T-helper 2 cell treated with Interferon-gamma antibody and Interleukin-4, amounts not matched to agents 5 μg/mL and 100 μg/mL, for 36 hours (primary cell): ENCODE results near the gene CR1.
A peak's percentile ranks its signal among the peaks of the same experiment; 100 is the strongest.
"Not testable (repeated sequence)": the region's sequence is repeated elsewhere in the genome, so short reads cannot be mapped to it uniquely, and the experiment has no call there.

Experiments used
- DNase-seq: peaks from one replicate; pipeline ENCODE4 v3.0.0; 2021; ENCODE audit warnings: low spot score
- H3K27ac Mint-ChIP-seq: one replicate; pipeline ENCODE4 v1.8.0; 2021; ENCODE audit warnings: mild to moderate bottlenecking, mixed read lengths
- H3K27me3 Mint-ChIP-seq: one replicate; pipeline ENCODE4 v1.8.0; 2021; ENCODE audit warnings: low read depth, mixed read lengths
- H3K36me3 Mint-ChIP-seq: one replicate; pipeline ENCODE4 v1.8.0; 2021; ENCODE audit warnings: low read depth, mixed read lengths
- H3K4me1 Mint-ChIP-seq: one replicate; pipeline ENCODE4 v1.8.0; 2021; ENCODE audit warnings: low read depth, mixed read lengths
- H3K4me3 Mint-ChIP-seq: one replicate; pipeline ENCODE4 v1.8.0; 2022; ENCODE audit warnings: mild to moderate bottlenecking, moderate library complexity, mixed read lengths
- H3K9me3 Mint-ChIP-seq: one replicate; pipeline ENCODE4 v1.8.0; 2021; ENCODE audit warnings: mixed read lengths

Gene CR1

DNA sequence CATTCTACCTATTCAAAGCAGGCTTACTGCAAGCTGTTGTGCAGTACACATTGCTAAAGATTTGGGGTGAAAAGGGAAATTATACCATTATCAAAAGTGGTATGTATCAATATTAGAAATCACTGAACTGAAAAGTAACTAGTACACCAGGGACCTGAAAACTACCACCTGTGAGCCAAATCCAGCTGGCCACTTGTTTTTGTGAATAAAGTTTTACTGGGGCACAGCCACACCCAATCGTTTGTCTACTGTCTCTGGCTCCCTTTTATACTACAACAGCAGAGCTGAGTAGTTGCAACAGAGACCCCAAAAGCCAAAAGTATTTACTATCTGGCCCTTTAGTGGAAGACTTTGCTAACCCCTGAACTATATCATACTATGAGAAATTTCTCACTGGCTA is 135.2 kb downstream of the CR1 start:
- Mint-ChIP-seq H3K4me1 (no peaks in the 10 kb centered on the region), H3K9me3 (no peaks in the 10 kb centered on the region), H3K4me3 (no peak overlapping the region), H3K36me3 (no peaks in the 10 kb centered on the region), H3K27ac (no peak overlapping the region), H3K27me3 (peaks cover 23% of the 10 kb centered on the region)
- DNase-seq = no peak

DNA sequence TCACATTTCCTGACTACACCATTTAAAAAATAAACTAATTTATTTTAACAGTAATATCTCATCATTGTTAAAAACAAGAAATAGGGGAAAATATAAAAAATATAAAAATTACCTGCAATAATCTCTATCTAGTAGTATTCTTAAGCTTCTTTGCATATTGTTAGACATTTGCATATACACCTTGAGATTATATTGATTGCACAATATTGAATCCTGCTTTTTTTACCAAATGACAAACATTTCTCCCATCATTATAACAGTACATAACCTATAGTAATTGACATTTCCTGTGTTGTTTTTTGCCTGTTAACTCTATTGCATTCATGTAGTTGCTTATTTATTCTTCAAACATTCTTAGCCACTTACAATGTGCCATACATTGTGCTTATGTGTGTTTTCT is 137.3 kb downstream of the CR1 start:
- no peak for DNase-seq
- H3K4me3 Mint-ChIP-seq = no peak overlapping the region
- no peaks in the 10 kb centered on the region for H3K9me3 Mint-ChIP-seq
- H3K27me3 Mint-ChIP-seq = peaks cover 26% of the 10 kb centered on the region
- H3K27ac Mint-ChIP-seq = no peak overlapping the region
- H3K4me1 Mint-ChIP-seq = no peaks in the 10 kb centered on the region
- H3K36me3 Mint-ChIP-seq = no peaks in the 10 kb centered on the region

DNA sequence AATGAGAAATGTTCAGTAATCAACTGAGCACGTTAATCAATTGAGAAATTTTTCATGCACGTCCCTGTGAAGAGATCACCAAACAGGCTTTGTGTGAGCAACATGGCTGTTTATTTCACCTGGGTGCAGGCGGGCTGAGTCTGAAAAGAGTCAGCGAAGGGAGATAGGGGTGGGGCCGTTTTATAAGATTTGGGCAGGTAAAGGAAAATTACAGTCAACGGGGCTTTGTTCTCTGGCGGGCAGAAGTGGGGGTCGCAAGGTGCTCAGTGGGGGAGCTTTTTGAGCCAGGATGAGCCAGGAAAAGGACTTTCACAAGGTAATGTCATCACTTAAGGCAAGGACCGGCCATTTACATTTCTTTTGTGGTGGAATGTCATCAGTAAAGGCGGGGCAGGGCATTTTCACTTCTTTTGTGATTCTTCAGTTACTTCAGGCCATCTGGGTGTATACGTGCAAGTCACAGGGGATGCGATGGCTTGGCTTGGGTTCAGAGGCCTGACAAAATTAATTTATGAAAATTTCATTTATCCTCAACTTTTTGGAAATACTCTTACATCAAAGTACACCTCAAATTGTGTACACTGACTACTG is 137.8 kb downstream of the CR1 start:
- H3K4me3 Mint-ChIP-seq, H3K4me1 Mint-ChIP-seq, DNase-seq, H3K36me3 Mint-ChIP-seq, H3K9me3 Mint-ChIP-seq, H3K27ac Mint-ChIP-seq: not testable (repeated sequence)
- H3K27me3 Mint-ChIP-seq = peaks cover 27% of the 10 kb centered on the region

DNA sequence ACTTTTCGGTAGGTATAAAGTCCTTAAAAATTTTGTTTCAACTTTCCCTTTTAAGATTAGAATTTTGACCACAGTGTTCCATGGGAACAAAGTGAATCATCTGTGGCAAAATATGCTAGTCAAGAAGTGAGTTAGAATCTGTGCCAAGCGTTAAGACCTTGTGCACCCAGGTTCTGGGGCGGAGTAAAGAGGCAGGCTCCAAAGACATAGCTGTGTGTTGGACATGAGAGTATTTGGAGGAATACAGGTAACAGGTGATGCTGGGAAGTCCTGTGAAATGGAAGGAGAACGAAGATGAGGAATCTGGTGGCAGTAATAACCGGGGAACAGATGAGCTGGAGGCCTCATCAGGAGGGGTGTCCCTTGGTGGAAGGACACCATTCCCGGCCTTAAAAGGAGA is 138.3 kb downstream of the CR1 start:
- not testable (repeated sequence) for H3K27ac Mint-ChIP-seq, DNase-seq, H3K4me1 Mint-ChIP-seq, H3K4me3 Mint-ChIP-seq, H3K36me3 Mint-ChIP-seq, H3K9me3 Mint-ChIP-seq
- peaks cover 27% of the 10 kb centered on the region for H3K27me3 Mint-ChIP-seq

DNA sequence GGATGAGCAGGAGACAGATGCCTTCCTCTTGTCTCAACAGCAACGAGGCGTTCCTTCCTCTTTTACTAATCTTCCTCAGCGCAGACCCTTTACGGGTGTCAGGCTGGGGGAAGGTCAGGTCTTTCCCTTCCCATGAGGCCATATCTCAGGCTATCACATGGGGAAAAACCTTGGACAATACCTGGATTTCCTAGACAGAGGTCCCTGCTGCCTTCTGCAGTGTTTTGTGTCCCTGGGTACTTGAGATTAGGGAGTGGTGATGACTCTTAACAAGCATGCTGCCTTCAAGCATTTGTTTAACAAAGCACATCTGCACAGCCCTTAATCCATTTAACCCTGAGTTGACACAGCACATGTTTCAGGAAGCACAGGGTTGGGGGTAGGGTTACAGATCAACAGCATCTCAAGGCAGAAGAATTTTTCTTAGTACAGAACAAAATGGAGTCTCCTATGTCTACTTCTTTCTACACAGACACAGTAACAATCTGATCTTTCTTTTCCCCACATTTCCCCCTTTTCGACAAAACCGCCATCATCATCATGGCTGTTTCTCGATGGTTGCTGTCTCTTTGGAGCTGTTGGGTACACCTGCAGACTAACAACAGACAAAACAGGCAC is 139.7 kb downstream of the CR1 start:
- H3K4me3 Mint-ChIP-seq, H3K36me3 Mint-ChIP-seq: not testable (repeated sequence)

DNA sequence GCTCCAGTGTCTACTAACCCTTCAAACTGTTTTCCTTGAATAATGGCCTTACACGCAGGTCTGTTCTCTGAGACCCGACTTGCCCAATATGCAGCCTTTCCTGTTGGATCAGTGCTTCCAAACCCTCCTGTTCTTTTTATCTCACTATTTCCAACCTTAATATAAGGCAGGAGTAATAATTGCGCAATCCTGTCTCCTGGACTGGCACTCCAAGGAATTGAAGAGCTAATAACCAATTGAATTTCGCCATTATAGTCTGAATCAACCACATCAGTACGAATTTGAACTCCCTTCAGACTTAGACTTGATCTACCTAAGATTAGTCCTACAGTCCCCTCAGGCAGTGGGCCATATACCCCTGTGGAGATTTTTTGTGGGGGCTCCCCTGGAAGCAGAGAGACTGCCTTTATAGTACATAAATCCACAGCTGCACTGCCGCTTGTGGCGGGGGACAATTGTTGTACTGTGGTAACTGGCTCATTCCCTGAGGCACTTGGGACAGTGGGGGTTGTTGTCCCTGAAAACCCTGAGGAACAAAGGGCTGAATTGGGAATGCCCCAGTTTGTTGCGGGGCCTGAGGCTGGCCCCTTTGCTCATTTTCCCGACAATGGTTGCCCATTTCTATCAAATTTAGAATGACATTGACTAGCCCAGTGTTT is 142.7 kb downstream of the CR1 start:
- not testable (repeated sequence) for H3K4me3 Mint-ChIP-seq, DNase-seq, H3K36me3 Mint-ChIP-seq, H3K9me3 Mint-ChIP-seq, H3K27ac Mint-ChIP-seq, H3K4me1 Mint-ChIP-seq
- peaks cover 42% of the 10 kb centered on the region for H3K27me3 Mint-ChIP-seq

More for the DNA sequence above, 139.7 kb downstream of the CR1 start:
- H3K9me3 Mint-ChIP-seq, H3K27ac Mint-ChIP-seq, DNase-seq, H3K4me1 Mint-ChIP-seq: not testable (repeated sequence)
- peaks cover 30% of the 10 kb centered on the region for H3K27me3 Mint-ChIP-seq

DNA sequence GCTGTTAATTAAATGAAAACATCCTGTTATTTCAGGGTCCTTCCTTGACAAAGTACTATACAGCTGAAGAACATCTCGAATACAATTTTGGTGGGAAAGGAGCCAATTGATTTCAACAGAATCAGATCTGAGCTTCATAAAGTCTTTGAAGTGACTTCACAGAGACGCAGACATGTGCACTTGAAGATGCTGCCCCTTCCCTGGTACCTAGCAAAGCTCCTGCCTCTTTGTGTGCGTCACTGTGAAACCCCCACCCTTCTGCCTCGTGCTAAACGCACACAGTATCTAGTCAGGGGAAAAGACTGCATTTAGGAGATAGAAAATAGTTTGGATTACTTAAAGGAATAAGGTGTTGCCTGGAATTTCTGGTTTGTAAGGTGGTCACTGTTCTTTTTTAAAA is 143.4 kb downstream of the CR1 start:
- not testable (repeated sequence) for H3K36me3 Mint-ChIP-seq, H3K4me3 Mint-ChIP-seq, H3K4me1 Mint-ChIP-seq, H3K9me3 Mint-ChIP-seq, H3K27ac Mint-ChIP-seq, DNase-seq
- H3K27me3 Mint-ChIP-seq = peaks cover 44% of the 10 kb centered on the region

DNA sequence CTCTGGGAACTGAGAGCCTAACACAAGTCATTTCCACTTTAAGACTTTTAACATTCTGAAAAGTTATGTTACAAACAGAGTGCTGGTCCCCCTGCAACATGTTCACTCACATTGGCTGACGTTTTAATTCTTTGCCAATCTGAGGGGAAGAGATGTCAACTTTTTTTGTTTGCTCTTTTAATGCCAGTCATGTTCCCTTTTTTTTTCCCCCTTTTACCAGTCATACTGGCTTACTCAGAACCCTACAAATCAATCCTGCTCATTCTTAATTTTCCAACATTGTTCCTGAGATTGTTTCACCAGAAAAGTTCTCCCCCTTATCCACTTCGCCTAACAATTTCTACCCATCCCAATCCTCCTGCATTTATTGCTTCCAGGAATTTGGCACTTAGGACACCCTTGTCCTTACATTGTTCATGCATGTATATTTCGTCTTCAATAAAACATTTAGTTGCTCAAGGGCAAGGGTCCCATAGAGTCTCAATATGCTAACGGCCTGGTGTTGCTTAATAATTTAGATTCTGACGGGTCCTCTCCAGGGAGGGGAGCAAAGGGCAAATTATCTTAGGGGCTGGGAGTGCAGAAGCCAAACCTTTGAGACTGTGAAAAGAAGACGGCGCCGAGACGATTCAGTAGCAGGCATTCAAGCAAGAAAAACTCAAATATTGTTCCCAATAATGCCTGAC is 148.4 kb downstream of the CR1 start:
- Mint-ChIP-seq H3K4me1 (peaks cover 7% of the 10 kb centered on the region), H3K27ac (no peak overlapping the region), H3K9me3 (no peaks in the 10 kb centered on the region)

DNA sequence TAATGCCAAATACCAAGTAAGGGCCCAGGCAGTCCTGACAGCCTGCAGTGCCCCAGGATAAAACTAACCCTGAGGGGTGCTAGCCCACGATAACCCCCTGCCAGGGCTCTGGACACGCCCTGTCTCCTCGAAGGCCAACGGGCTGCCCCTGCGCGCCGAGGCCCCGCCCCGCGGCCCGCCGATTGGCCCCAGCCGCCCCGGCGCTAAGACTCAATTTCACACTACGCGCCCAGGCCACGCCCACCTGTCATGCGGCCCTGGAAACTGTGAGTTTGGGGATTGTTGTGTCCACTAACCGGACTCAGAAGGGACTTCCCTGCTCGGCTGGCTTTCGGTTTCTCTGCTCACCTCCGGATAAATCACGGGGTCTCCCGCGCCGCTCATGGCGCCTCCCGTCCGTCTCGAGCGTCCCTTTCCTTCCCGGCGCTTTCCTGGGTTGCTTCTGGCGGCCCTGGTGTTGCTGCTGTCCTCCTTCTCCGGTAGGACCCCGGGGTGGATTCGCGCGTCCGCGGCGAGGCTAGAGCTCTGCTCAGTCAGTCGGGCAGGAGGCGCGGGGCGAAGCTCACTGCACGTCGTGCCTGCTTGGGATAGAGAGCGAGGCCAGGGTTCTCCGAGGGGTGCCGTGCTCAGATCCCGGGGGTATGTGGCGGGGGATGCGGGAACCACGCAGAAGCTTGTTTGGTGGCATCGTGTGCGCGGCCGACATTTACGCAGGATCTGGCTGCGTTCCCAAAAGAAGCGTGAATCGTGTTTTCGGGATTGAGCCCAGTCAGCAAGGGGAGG is 149.1 kb downstream of the CR1 start, which contains the start of gene CR1L:
Gene CR1L, plus strand, starts transcription at position 282 of the 783 bp plus-strand sequence. Its CDS starts 101 bp downstream, at position 383.
- H3K4me3 Mint-ChIP-seq = peak within 1 kb of the TSS; percentile 69
- H3K27me3 Mint-ChIP-seq = peaks cover 51% of the 10 kb centered on the region
- no peaks in the 10 kb centered on the region for H3K36me3 Mint-ChIP-seq
- H3K27ac Mint-ChIP-seq = no peak within 1 kb of the TSS
- no peaks in the 10 kb centered on the region for H3K9me3 Mint-ChIP-seq
- peaks cover 7% of the 10 kb centered on the region for H3K4me1 Mint-ChIP-seq
- peak; percentile 83 for DNase-seq

More for the DNA sequence above, 148.4 kb downstream of the CR1 start:
- no peaks in the 10 kb centered on the region for H3K36me3 Mint-ChIP-seq
- H3K27me3 Mint-ChIP-seq = peaks cover 54% of the 10 kb centered on the region
- DNase-seq = no peak
- H3K4me3 Mint-ChIP-seq = peak overlapping the region; percentile 69

DNA sequence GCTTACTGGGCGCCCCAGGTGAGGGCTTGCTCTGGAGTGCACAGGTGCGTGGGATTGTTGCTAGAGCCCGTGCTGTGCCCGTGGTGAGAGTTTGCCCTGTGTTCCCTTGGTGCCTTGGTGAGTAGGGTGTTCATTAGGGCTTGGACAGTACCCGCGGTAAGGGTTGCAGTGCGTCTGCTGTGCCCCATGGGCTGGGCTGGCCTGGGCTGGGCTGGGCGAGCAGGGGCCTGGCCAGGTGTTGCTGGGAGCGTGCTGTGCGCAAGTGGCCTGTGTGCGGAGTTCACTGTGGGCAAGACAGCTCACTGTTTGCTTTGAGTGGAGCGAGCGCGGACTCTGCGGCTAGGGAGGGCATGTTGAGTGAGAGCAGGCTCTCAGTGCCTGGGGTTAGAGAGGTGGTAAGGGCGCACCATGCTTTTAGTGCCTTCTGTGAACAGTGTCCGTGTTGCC is 149.7 kb downstream of the CR1 start:
- DNase-seq = no peak
- Mint-ChIP-seq H3K36me3 (no peaks in the 10 kb centered on the region), H3K27me3 (peaks cover 53% of the 10 kb centered on the region), H3K4me1 (peaks cover 7% of the 10 kb centered on the region), H3K4me3 (peak overlapping the region; percentile 69), H3K27ac (no peak overlapping the region), H3K9me3 (no peaks in the 10 kb centered on the region)

DNA sequence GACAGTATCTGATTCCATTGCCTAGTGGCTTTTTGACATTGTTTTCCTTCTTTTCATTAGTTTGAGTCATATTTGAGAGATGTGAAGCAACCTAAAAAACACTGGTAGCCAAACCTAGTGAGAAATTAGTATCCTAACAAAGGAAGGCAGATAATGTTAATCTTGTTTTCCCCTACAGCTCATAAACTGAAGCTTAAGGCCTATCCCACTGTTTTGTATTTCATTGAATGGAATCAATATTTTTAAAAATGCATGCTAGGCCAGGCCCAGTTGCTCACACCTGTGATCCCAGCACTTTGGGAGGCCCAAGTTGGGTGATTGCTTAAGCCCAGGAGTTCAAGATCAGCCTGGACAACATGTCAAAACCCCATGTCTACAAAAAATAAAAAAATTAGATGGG is 150.2 kb downstream of the CR1 start:
- H3K27me3 Mint-ChIP-seq = peaks cover 49% of the 10 kb centered on the region

DNA sequence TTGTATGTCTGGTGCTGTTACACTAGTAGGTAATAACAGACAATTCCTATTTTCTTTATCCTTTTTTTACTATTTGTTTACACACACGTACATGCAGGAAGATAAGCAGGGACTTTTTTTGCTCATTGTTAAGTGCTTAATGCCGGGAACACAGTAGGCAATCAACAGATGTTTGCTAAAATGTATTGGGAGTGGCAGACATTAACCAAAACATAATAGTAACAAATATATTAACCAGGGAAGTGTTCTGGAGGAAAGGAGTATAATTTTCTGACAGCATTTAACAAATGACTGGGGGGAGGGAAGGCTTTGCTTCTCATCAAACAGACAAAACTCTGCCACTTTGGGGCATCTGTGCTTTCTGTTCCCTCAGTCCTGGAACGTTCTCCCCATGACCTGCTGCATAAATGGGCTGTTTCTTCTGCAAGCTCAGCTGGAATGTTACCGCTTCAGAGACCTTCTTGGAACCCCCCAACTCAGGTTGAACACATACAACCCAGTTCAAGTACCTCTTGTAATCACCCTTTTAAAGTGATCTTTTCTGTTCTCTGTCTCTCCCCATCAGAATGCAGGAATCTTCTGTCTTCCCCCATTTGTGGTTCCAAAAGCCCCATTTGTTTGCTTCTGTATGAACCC is 151.1 kb downstream of the CR1 start:
- no peaks in the 10 kb centered on the region for H3K36me3 Mint-ChIP-seq
- no peak overlapping the region for H3K27ac Mint-ChIP-seq
- DNase-seq = no peak
- H3K9me3 Mint-ChIP-seq = no peaks in the 10 kb centered on the region
- H3K27me3 Mint-ChIP-seq = peaks cover 49% of the 10 kb centered on the region
- peaks cover 7% of the 10 kb centered on the region for H3K4me1 Mint-ChIP-seq
- no peak overlapping the region for H3K4me3 Mint-ChIP-seq

More for the DNA sequence above, 150.2 kb downstream of the CR1 start:
- Mint-ChIP-seq H3K9me3 (no peaks in the 10 kb centered on the region), H3K27ac (no peak overlapping the region), H3K4me1 (peaks cover 7% of the 10 kb centered on the region), H3K4me3 (peak overlapping the region; percentile 69), H3K36me3 (no peaks in the 10 kb centered on the region)
- DNase-seq = no peak

DNA sequence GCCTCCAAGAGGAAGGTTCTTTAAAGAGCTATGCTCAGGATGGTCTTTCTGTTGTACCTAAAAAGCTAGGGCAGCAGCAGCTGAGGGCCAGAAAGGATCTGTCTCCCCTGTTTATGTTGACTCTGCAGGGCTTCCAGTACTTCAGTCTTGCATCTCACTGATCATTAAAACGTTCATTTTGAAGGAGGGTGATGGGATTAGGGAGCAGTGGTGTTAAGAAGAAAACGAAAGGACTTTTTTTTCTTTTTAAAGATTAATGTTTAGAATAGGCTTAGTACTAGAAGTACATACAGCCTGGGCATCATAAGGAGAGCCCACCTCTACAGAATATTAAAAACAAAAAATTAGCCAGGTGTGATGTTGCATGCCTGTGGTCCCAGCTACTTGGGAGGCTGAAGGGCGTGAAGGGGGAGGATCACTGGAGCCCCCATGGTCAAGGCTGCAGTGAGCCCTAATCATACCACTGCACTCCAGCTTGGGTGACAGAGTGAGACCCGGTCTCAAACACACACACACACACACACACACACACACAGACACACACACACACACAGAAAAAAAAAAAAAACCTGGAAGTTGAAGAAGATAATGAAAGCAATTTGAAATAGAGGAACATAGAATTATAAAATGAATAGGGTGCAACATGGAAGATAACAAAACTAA is 151.8 kb downstream of the CR1 start:
- peaks cover 48% of the 10 kb centered on the region for H3K27me3 Mint-ChIP-seq
- no peak overlapping the region for H3K27ac Mint-ChIP-seq
- DNase-seq = no peak
- H3K4me1 Mint-ChIP-seq = peaks cover 7% of the 10 kb centered on the region
- H3K4me3 Mint-ChIP-seq = no peak overlapping the region
- no peaks in the 10 kb centered on the region for H3K9me3 Mint-ChIP-seq
- H3K36me3 Mint-ChIP-seq = no peaks in the 10 kb centered on the region
